Body of pancreas (tissue), 4 donors: Measurements from ENCODE around the gene HYAL1.

Experiments
- CTCF ChIP-seq, 7 experiments: fragments of 450-650 bp in 4 of 7; fragments of 200-600 bp in 3 of 7; sonication (generic) in 3 of 7; IDR thresholded peaks; one replicate each; pipeline ENCODE4 v1.5.1; 2016 to 2019; ENCODE audit warnings: antibody characterized with exemption in 7 of 7
- POLR2A ChIP-seq, 3 donors: fragments of 450-650 bp; IDR thresholded peaks; one replicate each; pipeline ENCODE4 v1.6.1; 2016; ENCODE audit warnings: antibody characterized with exemption in 3 of 3, mild to moderate bottlenecking in 2 of 3

GRCh38 chr3:50275141-50275995 lies 28.0 kb downstream of the HYAL1 start:
- TF ChIP-seq CTCF (IDR thresholded peaks at IDR 0.05): no peak
- TF ChIP-seq POLR2A (IDR thresholded peaks at IDR 0.05): no peak
